Panc1 (cell line): ENCODE results near the gene GALNT9. TPM values are rescaled to one million over a fixed set of nuclear protein-coding genes. Genes with fewer than 3 reads are reported as not detected.
"Not testable (repeated sequence)": the region's sequence is repeated elsewhere in the genome, so short reads cannot be mapped to it uniquely, and the experiment has no call there.

Experiments used
- ATAC-seq: fragments of 200-7000 bp; cut with Tn5 transposase; 2 replicates; pipeline ENCODE4 v1.9.1; 2020; ENCODE audit warnings: mild to moderate bottlenecking, moderate library complexity
- BruUV-seq: library from RNA; stranded (reverse); fragments of 400-500 nt; replicated peaks from 2 replicates; lab custom pipeline; 2021; lab: Mats Ljungman, UMichigan
- CTCF ChIA-PET: fragments of 300-600 bp; sonication (Branson Sonifier 250); formaldehyde crosslinking; loops from one replicate; lab custom pipeline; 2022; ENCODE audit warnings: antibody characterized with exemption; lab: Charles Lee
- POLR2A ChIA-PET: fragments of 300-600 bp; sonication (Branson Sonifier 250); formaldehyde crosslinking; loops from one replicate; lab custom pipeline; 2022; ENCODE audit warnings: antibody characterized with exemption; lab: Charles Lee
- DNase-seq: peaks from one replicate; pipeline ENCODE4 v3.0.0-alpha.2; 2010; ENCODE audit warnings: low read depth, low spot score
- H3K27ac ChIP-seq: 2 replicates; pipeline ENCODE4 v1.5.1; 2011; ENCODE audit warnings: mild to moderate bottlenecking, low read length, inconsistent platforms
- H3K27me3 ChIP-seq: fragments of 200-500 bp; sonication (Bioruptor generic); 2 replicates; pipeline ENCODE4 v1.6.0; 2014; ENCODE audit warnings: low read length, inconsistent platforms; ENCODE audit not compliant: control insufficient read depth, insufficient read depth
- H3K36me3 ChIP-seq: fragments of 200-500 bp; sonication (Bioruptor generic); 2 replicates; pipeline ENCODE4 v1.5.1; 2014; ENCODE audit warnings: inconsistent platforms, mild to moderate bottlenecking, low read length, moderate library complexity; ENCODE audit not compliant: control insufficient read depth, insufficient read depth
- H3K4me1 ChIP-seq: 2 replicates; pipeline ENCODE4 v1.5.1; 2011; ENCODE audit warnings: inconsistent platforms, mild to moderate bottlenecking, low read length, moderate library complexity; ENCODE audit not compliant: control insufficient read depth, insufficient read depth
- H3K4me3 ChIP-seq, 2 experiments: 2 replicates each; pipeline ENCODE4 v1.5.1; 2011 to 2012; ENCODE audit warnings: low read depth in 2 of 2, low read length in 2 of 2, mild to moderate bottlenecking in 2 of 2, inconsistent platforms in 1 of 2, moderate library complexity in 1 of 2
- H3K9me3 ChIP-seq: fragments of 200-500 bp; sonication (Bioruptor generic); 2 replicates; pipeline ENCODE4 v1.5.1; 2014; ENCODE audit warnings: low read depth, mild to moderate bottlenecking, inconsistent platforms, low read length, moderate library complexity; ENCODE audit not compliant: control insufficient read depth, insufficient read depth
- CTCF ChIP-seq: fragments of 450-650 bp; IDR thresholded peaks from 2 replicates; pipeline ENCODE4 v1.5.1; 2017; ENCODE audit warnings: mild to moderate bottlenecking
- POLR2AphosphoS5 ChIP-seq: IDR thresholded peaks from 2 replicates; pipeline ENCODE4 v1.6.1; 2012; ENCODE audit warnings: mild to moderate bottlenecking, low read depth, low read length, moderate library complexity
- REST ChIP-seq, 2 experiments: IDR thresholded peaks; 2 replicates each; pipeline ENCODE4 v1.6.1; 2011 to 2012; ENCODE audit warnings: low read depth in 2 of 2, control low read depth in 1 of 2, low read length in 1 of 2, mild to moderate bottlenecking in 1 of 2, moderate library complexity in 1 of 2; ENCODE audit not compliant: insufficient read depth in 1 of 2
- SIN3A ChIP-seq: IDR thresholded peaks from 2 replicates; pipeline ENCODE4 v1.6.1; 2012; ENCODE audit warnings: low read depth, mild to moderate bottlenecking, low read length, moderate library complexity, borderline replicate concordance; ENCODE audit not compliant: insufficient read depth
- TCF7L2 ChIP-seq: IDR thresholded peaks from 2 replicates; pipeline ENCODE4 v1.6.1; 2011; ENCODE audit warnings: mild to moderate bottlenecking, low read depth, low read length, inconsistent platforms
- in situ Hi-C: cut with HindIII; loops from 2 replicates; pipeline ENCODE4 v1.10.0; 2016; ENCODE audit warnings: low sequenced_read_pairs, low pct_unique_long_range_greater_than_20kb
- intact Hi-C: fragments of 100-400 bp; cut with micrococcal nuclease; formaldehyde crosslinking; loops from one replicate; pipeline ENCODE4 v1.10.0; 2022; ENCODE audit not compliant: unreplicated experiment
- total RNA-seq: library from RNA; stranded (reverse); gene quantifications from one replicate; pipeline ENCODE4 v1.2.1, GENCODE V29; 2021; ENCODE audit not compliant: unreplicated experiment

The GALNT9 gene
- total RNA-seq, 1 experiment from 2014 or later: 0.33 TPM

- POLR2A ChIA-PET: no interaction called here
- TF ChIP-seq SIN3A (no peak), POLR2AphosphoS5 (no peak), TCF7L2 (no peak), CTCF (no peak), REST (IDR thresholded peaks at IDR 0.05; ENCODE audit: insufficient read depth in 1 of 2, low read depth in 2 of 2, low read length in 1 of 2) (no peak)
- no peaks in the 10 kb centered on the region for H3K9me3 ChIP-seq
- BruUV-seq: no TSS peak
- no peak for ATAC-seq
- intact Hi-C loops (no loop called here), in situ Hi-C loops (no loop called here)
- no peak overlapping the region for H3K4me3 ChIP-seq
- no peaks in the 10 kb centered on the region for H3K36me3 ChIP-seq
- H3K27me3 ChIP-seq: 0 out of 2 replicates have a peak, but pooled peaks cover 2% of the 10 kb centered on the region
- CTCF ChIA-PET: no interaction called here
- no peak for DNase-seq
- no peaks in the 10 kb centered on the region for H3K4me1 ChIP-seq
- H3K27ac ChIP-seq: no peak overlapping the region
Observed at GRCh38 chr12:132305560-132305966, 23.8 kb downstream of the GALNT9 start.

- H3K4me1 ChIP-seq, CTCF ChIA-PET, BruUV-seq, H3K4me3 ChIP-seq, H3K36me3 ChIP-seq, ATAC-seq, H3K27me3 ChIP-seq, intact Hi-C loops, DNase-seq, H3K27ac ChIP-seq, in situ Hi-C loops, POLR2A ChIA-PET, H3K9me3 ChIP-seq: not testable (repeated sequence)
Observed at GRCh38 chr12:132304866-132305265, 24.5 kb downstream of the GALNT9 start.

- ATAC-seq, H3K36me3 ChIP-seq, H3K27ac ChIP-seq, H3K9me3 ChIP-seq, H3K4me3 ChIP-seq, in situ Hi-C loops, H3K27me3 ChIP-seq, CTCF ChIA-PET, intact Hi-C loops, POLR2A ChIA-PET, DNase-seq, BruUV-seq, H3K4me1 ChIP-seq: not testable (repeated sequence)
Observed at GRCh38 chr12:132303853-132304373, 25.5 kb downstream of the GALNT9 start.
